ENCODE measurements around the gene NCK2.

Gene NCK2

DNA sequence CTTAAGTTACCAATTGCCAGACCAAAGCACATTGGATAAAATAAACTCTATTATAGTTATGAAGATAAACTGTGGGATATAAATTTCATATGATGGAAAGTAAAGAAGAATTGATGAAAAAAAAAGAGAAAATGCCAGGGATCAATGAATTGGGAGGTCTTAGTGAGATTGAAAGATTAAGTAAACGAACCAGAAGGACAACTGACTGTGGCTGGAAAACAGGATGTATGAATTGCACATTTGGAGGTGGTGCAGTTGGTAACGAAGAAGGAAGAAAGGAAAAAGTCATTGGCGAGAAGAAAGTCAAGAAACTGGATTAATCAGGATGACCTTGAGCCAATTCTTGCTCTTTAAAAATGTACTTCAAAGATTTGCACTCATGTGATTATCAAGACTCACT, 166.7 kb downstream of the NCK2 start:
- Histone ChIP-seq H3K9ac (ENCODE audit: low read depth, low read length, poor library complexity, severe bottlenecking) (no peak overlapping the region), H3K9me3 (ENCODE audit: insufficient read depth, low read depth, low read length) (peaks cover 10% of the 10 kb centered on the region; the same call in 1 of the 2 replicates), H3K4me1 (ENCODE audit: insufficient read depth, low read length, poor library complexity, severe bottlenecking) (peaks cover 21% of the 10 kb centered on the region), H3K4me3 (ENCODE audit: low read length, poor library complexity, severe bottlenecking) (no peak overlapping the region), H3K4me2 (ENCODE audit: low read depth, low read length, poor library complexity, severe bottlenecking) (no peak overlapping the region), H4K20me1 (ENCODE audit: insufficient read depth, low read length, poor library complexity, severe bottlenecking) (no peaks in the 10 kb centered on the region), H2AFZ (ENCODE audit: low read length) (no peak overlapping the region), H3K9me2 (replicated peaks; ENCODE audit: low read depth, low read length) (no peaks in the 10 kb centered on the region), H3K27me3 (ENCODE audit: insufficient read depth, low read length, poor library complexity, severe bottlenecking) (no peaks in the 10 kb centered on the region), H3F3A (ENCODE audit: low read depth) (no peaks in the 10 kb centered on the region), H3K36me3 (ENCODE audit: insufficient read depth, low read length) (no peaks in the 10 kb centered on the region), H3K79me2 (ENCODE audit: insufficient read depth, low read length) (no peaks in the 10 kb centered on the region)
- TF ChIP-seq EZH2phosphoT487 (IDR thresholded peaks at IDR 0.05; ENCODE audit: borderline replicate concordance): no peak
- TF ChIP-seq, protein P1, sequence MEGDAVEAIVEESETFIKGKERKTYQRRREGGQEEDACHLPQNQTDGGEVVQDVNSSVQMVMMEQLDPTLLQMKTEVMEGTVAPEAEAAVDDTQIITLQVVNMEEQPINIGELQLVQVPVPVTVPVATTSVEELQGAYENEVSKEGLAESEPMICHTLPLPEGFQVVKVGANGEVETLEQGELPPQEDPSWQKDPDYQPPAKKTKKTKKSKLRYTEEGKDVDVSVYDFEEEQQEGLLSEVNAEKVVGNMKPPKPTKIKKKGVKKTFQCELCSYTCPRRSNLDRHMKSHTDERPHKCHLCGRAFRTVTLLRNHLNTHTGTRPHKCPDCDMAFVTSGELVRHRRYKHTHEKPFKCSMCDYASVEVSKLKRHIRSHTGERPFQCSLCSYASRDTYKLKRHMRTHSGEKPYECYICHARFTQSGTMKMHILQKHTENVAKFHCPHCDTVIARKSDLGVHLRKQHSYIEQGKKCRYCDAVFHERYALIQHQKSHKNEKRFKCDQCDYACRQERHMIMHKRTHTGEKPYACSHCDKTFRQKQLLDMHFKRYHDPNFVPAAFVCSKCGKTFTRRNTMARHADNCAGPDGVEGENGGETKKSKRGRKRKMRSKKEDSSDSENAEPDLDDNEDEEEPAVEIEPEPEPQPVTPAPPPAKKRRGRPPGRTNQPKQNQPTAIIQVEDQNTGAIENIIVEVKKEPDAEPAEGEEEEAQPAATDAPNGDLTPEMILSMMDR (conservative IDR thresholded peaks at IDR 0.05; ENCODE audit: low read length): no peak

DNA sequence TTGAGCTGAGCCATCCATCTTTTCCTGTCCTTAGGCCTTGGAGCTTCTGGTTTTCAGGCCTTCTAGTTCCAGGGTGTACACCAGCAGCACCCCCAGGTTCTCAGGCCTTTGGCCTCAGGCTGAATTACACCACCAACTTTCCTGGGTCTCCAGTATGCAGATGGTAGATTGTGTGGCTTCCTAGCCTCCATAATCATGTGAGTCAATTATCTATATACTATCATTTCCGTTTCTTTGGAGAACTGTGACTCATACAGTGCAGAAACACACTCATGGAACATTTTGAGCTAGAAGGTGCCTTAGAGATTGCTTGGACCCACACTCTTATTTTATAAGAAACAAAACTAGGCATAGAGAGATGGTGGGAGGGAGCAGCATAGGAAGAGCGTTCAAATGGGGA, 167.4 kb downstream of the NCK2 start:
- no peaks in the 10 kb centered on the region for H3F3A ChIP-seq (ENCODE audit: low read depth)
- no peaks in the 10 kb centered on the region for H3K27me3 ChIP-seq (ENCODE audit: insufficient read depth, low read length, poor library complexity, severe bottlenecking)
- no peak overlapping the region for H3K4me2 ChIP-seq (ENCODE audit: low read depth, low read length, poor library complexity, severe bottlenecking)
- peaks cover 10% of the 10 kb centered on the region; the same call in 1 of the 2 replicates for H3K9me3 ChIP-seq (ENCODE audit: insufficient read depth, low read depth, low read length)
- H3K36me3 ChIP-seq (ENCODE audit: insufficient read depth, low read length): no peaks in the 10 kb centered on the region
- H3K4me3 ChIP-seq (ENCODE audit: low read length, poor library complexity, severe bottlenecking): no peak overlapping the region
- H2AFZ ChIP-seq (ENCODE audit: low read length): no peak overlapping the region
- H3K4me1 ChIP-seq (ENCODE audit: insufficient read depth, low read length, poor library complexity, severe bottlenecking): peaks cover 14% of the 10 kb centered on the region
- no peaks in the 10 kb centered on the region for H4K20me1 ChIP-seq (ENCODE audit: insufficient read depth, low read length, poor library complexity, severe bottlenecking)
- TF ChIP-seq EZH2phosphoT487 (IDR thresholded peaks at IDR 0.05; ENCODE audit: borderline replicate concordance): no peak
- TF ChIP-seq, protein P1 (conservative IDR thresholded peaks at IDR 0.05; ENCODE audit: low read length): no peak
- H3K79me2 ChIP-seq (ENCODE audit: insufficient read depth, low read length): no peaks in the 10 kb centered on the region
- no peaks in the 10 kb centered on the region for H3K9me2 ChIP-seq (replicated peaks; ENCODE audit: low read depth, low read length)
- no peak overlapping the region for H3K9ac ChIP-seq (ENCODE audit: low read depth, low read length, poor library complexity, severe bottlenecking)

DNA sequence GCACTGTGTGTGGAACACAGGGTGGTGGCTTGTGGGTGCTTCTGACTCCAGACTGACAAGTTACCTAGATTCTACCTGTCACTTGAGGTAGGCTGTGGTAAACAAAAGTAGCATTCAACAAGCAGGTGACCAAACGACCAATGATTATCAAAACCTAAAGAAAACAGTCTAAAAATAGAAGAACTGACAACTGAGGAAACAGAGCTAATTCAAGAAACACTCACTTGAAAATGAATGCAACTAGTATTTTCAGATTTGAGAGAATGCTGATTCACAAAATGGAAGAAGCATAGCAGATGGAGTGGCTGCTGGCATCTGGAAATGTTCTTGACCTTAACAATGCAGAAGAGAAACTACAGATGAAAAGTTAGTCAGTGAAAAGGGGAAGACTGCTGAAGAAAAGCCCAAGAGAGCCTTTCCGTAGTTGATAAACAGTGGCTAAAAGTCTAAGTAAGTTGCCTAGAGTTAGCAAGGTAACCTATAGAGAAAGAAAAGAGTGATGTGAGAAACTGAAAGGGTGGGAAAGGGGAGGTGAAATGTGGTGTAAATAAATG, 170.4 kb downstream of the NCK2 start:
- no peaks in the 10 kb centered on the region for H3K27me3 ChIP-seq (ENCODE audit: insufficient read depth, low read length, poor library complexity, severe bottlenecking)
- no peaks in the 10 kb centered on the region for H3K4me1 ChIP-seq (ENCODE audit: insufficient read depth, low read length, poor library complexity, severe bottlenecking)
- H3K4me3 ChIP-seq (ENCODE audit: low read length, poor library complexity, severe bottlenecking): no peak overlapping the region
- no peak overlapping the region for H2AFZ ChIP-seq (ENCODE audit: low read length)
- H3K9me3 ChIP-seq (ENCODE audit: insufficient read depth, low read depth, low read length): peaks cover 10% of the 10 kb centered on the region; the same call in 1 of the 2 replicates
- H3K4me2 ChIP-seq (ENCODE audit: low read depth, low read length, poor library complexity, severe bottlenecking): no peak overlapping the region
- H3K9ac ChIP-seq (ENCODE audit: low read depth, low read length, poor library complexity, severe bottlenecking): no peak overlapping the region
- no peaks in the 10 kb centered on the region for H3K9me2 ChIP-seq (replicated peaks; ENCODE audit: low read depth, low read length)
- H3K36me3 ChIP-seq (ENCODE audit: insufficient read depth, low read length): no peaks in the 10 kb centered on the region
- TF ChIP-seq EZH2phosphoT487 (IDR thresholded peaks at IDR 0.05; ENCODE audit: borderline replicate concordance): no peak
- TF ChIP-seq, protein P1 (conservative IDR thresholded peaks at IDR 0.05; ENCODE audit: low read length): no peak
- no peaks in the 10 kb centered on the region for H4K20me1 ChIP-seq (ENCODE audit: insufficient read depth, low read length, poor library complexity, severe bottlenecking)
- no peaks in the 10 kb centered on the region for H3F3A ChIP-seq (ENCODE audit: low read depth)
- no peaks in the 10 kb centered on the region for H3K79me2 ChIP-seq (ENCODE audit: insufficient read depth, low read length)

Measured in Loucy (cell line).